K562 (cell line): ENCODE results near the gene HYOU1. TPM values are rescaled to one million over a fixed set of nuclear protein-coding genes. Genes with fewer than 3 reads are reported as not detected.

Experiments
- ARNT ChIP-seq, 2 experiments: fragments of 450-650 bp; IDR thresholded peaks; 2 replicates each; pipeline ENCODE4 v1.6.1; 2016; ENCODE audit warnings: mild to moderate bottlenecking in 1 of 2
- IFI16 ChIP-seq: fragments of 250-450 bp; sonication (Bioruptor Pico); IDR thresholded peaks from 2 replicates; pipeline ENCODE4 v2.1.2; 2022; ENCODE audit warnings: mild to moderate bottlenecking, inconsistent platforms
- KLF13 ChIP-seq: fragments of 450-650 bp; IDR thresholded peaks from 2 replicates; pipeline ENCODE4 v1.6.1; 2016; ENCODE audit warnings: missing genetic modification characterization, low read depth, mild to moderate bottlenecking, missing compliant biosample characterization, moderate library complexity, borderline replicate concordance
- NUFIP1 ChIP-seq: fragments of 450-650 bp; IDR thresholded peaks from 2 replicates; pipeline ENCODE4 v1.6.1; 2018; ENCODE audit not compliant: partially characterized antibody
- RCOR1 ChIP-seq, 2 experiments: IDR thresholded peaks; 2 replicates each; pipeline ENCODE4 v1.6.1; 2012; ENCODE audit warnings: low read depth in 2 of 2, low read length in 2 of 2, borderline replicate concordance in 1 of 2, improper control_type of control experiment in 1 of 2
- XRCC4 ChIP-seq: IDR thresholded peaks from one replicate; pipeline ENCODE4 v1.6.1; 2011; ENCODE audit not compliant: insufficient read depth, insufficient read length; ENCODE audit errors: extremely low read depth
- ZFP30 ChIP-seq: fragments of 250-450 bp; sonication (Bioruptor Pico); IDR thresholded peaks from 2 replicates; pipeline ENCODE4 v1.8.0; 2022; ENCODE audit warnings: moderate library complexity, mild to moderate bottlenecking, inconsistent platforms, borderline replicate concordance
- ZKSCAN1 ChIP-seq: fragments of 150-350 bp; IDR thresholded peaks from 2 replicates; pipeline ENCODE4 v1.6.1; 2016; ENCODE audit warnings: low read depth, low read length
- polyA plus RNA-seq, 8 experiments: library from polyadenylated mRNA; depleted of rRNA in 4 of 8; stranded (reverse) in 5 of 8; unstranded in 3 of 8; fragments of >200 nt; fragmentation: Nextera tagmentation in 2 of 8; fragmentation: Illumina TruSeq in 1 of 8; extraction: Ambion mirVana in 2 of 8; extraction: Trizol in 1 of 8; gene quantifications; 2 replicates each; pipeline versions ENCODE4 v1.2.1 to v1.2.3, GENCODE V29; 2011 to 2014; ENCODE audit warnings: inconsistent platforms in 1 of 8, missing spikeins in 1 of 8
- total RNA-seq, 7 experiments: library from RNA; depleted of rRNA in 6 of 7; stranded (reverse); fragments of >200 nt in 6 of 7; fragmentation: Illumina TruSeq in 2 of 7; extraction: Trizol in 2 of 7; gene quantifications; 2 replicates each; pipeline versions ENCODE4 v1.2.1 to v1.2.3, GENCODE V29; 2011 to 2021; ENCODE audit warnings: low replicate concordance in 1 of 7
- TF ChIP-seq, protein P1 (sequence below): fragments of 450-650 bp; IDR thresholded peaks from 2 replicates; pipeline ENCODE4 v1.6.1; 2016; ENCODE audit warnings: missing biosample characterization, missing genetic modification characterization
- TF ChIP-seq, protein P2 (sequence below), 3 experiments: fragments of 200-800 bp in 1 of 3; fragments of 250-450 bp in 1 of 3; fragments of 450-650 bp in 1 of 3; sonication (Bioruptor Pico) in 1 of 3; sonication (Bioruptor generic) in 1 of 3; formaldehyde crosslinking in 1 of 3; IDR thresholded peaks; 2 replicates each; pipeline versions ENCODE4 v1.6.1 to v1.8.0; 2016 to 2022; ENCODE audit warnings: mild to moderate bottlenecking in 2 of 3, missing genetic modification characterization in 2 of 3, missing compliant biosample characterization in 1 of 3, moderate library complexity in 1 of 3
- TF ChIP-seq, protein P3 (sequence below), 2 experiments: fragments of 200-800 bp in 1 of 2; sonication (Bioruptor generic) in 1 of 2; sonication (generic) in 1 of 2; formaldehyde crosslinking in 1 of 2; IDR thresholded peaks in 1 of 2; conservative IDR thresholded peaks in 1 of 2; 2 replicates each; pipeline versions ENCODE4 v1.5.0 to v1.6.1; 2016 to 2020; ENCODE audit warnings: missing compliant biosample characterization in 1 of 2, missing genetic modification characterization in 1 of 2, missing genetic modification reagents in 1 of 2
- TF ChIP-seq, protein P4 (sequence below): fragments of 250-450 bp; sonication (Bioruptor Pico); IDR thresholded peaks from 2 replicates; pipeline ENCODE4 v1.5.0; 2020; ENCODE audit warnings: mild to moderate bottlenecking, borderline replicate concordance
- TF ChIP-seq, protein P5 (sequence below): sonication (generic); formaldehyde crosslinking; IDR thresholded peaks from 2 replicates; pipeline ENCODE4 v1.8.0; 2022; ENCODE audit warnings: mild to moderate bottlenecking, missing genetic modification reagents, borderline replicate concordance

Gene HYOU1
- total and polyA plus RNA-seq, 9 of the 15 experiments (the other 6 are each of a cell fraction or from before 2014, with no cell fraction given), result 19.5 to 197 (median 128) TPM

DNA sequence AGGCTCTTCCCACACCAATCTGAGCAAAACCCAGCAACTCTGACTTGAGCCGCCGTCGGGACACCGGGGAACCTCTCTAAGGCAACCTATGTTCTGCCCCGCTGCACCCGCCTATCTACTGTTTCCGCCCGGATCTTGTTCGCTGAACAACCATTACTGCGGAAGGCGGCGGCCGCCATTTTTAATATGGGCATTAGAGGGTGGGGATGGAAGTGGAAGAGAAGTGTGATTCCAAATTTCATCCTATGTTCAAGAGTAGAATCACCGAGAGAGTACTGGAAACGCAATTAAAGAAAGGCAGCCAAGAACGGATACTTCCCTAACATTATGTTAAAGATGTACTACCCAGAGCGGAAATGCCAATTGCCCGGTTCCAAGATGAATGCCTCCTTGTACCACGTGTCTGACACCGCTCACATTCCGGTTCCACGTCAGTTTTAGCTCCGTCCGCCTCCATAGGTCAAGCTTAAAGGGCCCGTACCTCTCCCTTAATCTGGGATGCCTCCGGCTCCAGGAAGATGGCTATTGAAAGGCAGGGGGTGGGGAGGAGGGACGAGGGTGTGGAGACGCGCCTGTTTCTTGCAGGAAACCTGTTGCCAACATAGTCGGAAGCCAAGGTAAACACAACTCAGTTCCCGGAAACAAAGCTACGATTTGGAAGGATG is 44.9 kb upstream of the HYOU1 start, which contains the start of gene DPAGT1 (continued):
- TF ChIP-seq, protein P1, sequence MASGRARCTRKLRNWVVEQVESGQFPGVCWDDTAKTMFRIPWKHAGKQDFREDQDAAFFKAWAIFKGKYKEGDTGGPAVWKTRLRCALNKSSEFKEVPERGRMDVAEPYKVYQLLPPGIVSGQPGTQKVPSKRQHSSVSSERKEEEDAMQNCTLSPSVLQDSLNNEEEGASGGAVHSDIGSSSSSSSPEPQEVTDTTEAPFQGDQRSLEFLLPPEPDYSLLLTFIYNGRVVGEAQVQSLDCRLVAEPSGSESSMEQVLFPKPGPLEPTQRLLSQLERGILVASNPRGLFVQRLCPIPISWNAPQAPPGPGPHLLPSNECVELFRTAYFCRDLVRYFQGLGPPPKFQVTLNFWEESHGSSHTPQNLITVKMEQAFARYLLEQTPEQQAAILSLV, result 0 out of 2 replicates have a peak, but pooled peaks have one; percentile 38
- TF ChIP-seq, protein P2, sequence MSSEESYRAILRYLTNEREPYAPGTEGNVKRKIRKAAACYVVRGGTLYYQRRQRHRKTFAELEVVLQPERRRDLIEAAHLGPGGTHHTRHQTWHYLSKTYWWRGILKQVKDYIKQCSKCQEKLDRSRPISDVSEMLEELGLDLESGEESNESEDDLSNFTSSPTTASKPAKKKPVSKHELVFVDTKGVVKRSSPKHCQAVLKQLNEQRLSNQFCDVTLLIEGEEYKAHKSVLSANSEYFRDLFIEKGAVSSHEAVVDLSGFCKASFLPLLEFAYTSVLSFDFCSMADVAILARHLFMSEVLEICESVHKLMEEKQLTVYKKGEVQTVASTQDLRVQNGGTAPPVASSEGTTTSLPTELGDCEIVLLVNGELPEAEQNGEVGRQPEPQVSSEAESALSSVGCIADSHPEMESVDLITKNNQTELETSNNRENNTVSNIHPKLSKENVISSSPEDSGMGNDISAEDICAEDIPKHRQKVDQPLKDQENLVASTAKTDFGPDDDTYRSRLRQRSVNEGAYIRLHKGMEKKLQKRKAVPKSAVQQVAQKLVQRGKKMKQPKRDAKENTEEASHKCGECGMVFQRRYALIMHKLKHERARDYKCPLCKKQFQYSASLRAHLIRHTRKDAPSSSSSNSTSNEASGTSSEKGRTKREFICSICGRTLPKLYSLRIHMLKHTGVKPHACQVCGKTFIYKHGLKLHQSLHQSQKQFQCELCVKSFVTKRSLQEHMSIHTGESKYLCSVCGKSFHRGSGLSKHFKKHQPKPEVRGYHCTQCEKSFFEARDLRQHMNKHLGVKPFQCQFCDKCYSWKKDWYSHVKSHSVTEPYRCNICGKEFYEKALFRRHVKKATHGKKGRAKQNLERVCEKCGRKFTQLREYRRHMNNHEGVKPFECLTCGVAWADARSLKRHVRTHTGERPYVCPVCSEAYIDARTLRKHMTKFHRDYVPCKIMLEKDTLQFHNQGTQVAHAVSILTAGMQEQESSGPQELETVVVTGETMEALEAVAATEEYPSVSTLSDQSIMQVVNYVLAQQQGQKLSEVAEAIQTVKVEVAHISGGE (CRISPR knock-in tag; IDR thresholded peaks at IDR 0.05), result peak; percentile 92 to 99 (median 98)
- TF ChIP-seq, protein P3, sequence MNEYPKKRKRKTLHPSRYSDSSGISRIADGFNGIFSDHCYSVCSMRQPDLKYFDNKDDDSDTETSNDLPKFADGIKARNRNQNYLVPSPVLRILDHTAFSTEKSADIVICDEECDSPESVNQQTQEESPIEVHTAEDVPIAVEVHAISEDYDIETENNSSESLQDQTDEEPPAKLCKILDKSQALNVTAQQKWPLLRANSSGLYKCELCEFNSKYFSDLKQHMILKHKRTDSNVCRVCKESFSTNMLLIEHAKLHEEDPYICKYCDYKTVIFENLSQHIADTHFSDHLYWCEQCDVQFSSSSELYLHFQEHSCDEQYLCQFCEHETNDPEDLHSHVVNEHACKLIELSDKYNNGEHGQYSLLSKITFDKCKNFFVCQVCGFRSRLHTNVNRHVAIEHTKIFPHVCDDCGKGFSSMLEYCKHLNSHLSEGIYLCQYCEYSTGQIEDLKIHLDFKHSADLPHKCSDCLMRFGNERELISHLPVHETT (CRISPR knock-in tag; conservative IDR thresholded peaks at IDR 0.05 in 1 of 2, IDR thresholded peaks at IDR 0.05 in 1 of 2), result peak in 1 of 2 experiments; percentile 80; a peak in 1 of 4 replicates
- TF ChIP-seq ARNT (IDR thresholded peaks at IDR 0.05) (peak; percentile 55 to 80; a peak in 2 of 4 replicates), RCOR1 (IDR thresholded peaks at IDR 0.05; ENCODE audit: borderline replicate concordance in 1 of 2, low read depth in 2 of 2, low read length in 2 of 2) (peak in 1 of 2 experiments; percentile 77; a peak in 2 of 4 replicates), XRCC4 (no peak), IFI16 (CRISPR knock-in tag) (0 out of 2 replicates have a peak, but pooled peaks have one; percentile 14), KLF13 (tag) (peak; percentile 81; the same call in 1 of the 2 replicates), ZFP30 (CRISPR knock-in tag) (no peak), ZKSCAN1 (no peak), NUFIP1 (no peak)
- TF ChIP-seq, protein P4, sequence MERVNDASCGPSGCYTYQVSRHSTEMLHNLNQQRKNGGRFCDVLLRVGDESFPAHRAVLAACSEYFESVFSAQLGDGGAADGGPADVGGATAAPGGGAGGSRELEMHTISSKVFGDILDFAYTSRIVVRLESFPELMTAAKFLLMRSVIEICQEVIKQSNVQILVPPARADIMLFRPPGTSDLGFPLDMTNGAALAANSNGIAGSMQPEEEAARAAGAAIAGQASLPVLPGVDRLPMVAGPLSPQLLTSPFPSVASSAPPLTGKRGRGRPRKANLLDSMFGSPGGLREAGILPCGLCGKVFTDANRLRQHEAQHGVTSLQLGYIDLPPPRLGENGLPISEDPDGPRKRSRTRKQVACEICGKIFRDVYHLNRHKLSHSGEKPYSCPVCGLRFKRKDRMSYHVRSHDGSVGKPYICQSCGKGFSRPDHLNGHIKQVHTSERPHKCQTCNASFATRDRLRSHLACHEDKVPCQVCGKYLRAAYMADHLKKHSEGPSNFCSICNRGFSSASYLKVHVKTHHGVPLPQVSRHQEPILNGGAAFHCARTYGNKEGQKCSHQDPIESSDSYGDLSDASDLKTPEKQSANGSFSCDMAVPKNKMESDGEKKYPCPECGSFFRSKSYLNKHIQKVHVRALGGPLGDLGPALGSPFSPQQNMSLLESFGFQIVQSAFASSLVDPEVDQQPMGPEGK (CRISPR knock-in tag), result 0 out of 2 replicates have a peak, but pooled peaks have one; percentile 51
- TF ChIP-seq, protein P5, sequence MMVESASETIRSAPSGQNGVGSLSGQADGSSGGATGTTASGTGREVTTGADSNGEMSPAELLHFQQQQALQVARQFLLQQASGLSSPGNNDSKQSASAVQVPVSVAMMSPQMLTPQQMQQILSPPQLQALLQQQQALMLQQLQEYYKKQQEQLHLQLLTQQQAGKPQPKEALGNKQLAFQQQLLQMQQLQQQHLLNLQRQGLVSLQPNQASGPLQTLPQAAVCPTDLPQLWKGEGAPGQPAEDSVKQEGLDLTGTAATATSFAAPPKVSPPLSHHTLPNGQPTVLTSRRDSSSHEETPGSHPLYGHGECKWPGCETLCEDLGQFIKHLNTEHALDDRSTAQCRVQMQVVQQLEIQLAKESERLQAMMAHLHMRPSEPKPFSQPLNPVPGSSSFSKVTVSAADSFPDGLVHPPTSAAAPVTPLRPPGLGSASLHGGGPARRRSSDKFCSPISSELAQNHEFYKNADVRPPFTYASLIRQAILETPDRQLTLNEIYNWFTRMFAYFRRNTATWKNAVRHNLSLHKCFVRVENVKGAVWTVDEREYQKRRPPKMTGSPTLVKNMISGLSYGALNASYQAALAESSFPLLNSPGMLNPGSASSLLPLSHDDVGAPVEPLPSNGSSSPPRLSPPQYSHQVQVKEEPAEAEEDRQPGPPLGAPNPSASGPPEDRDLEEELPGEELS (CRISPR knock-in tag), result no peak
